HCT116 (cell line): ENCODE results near the gene C16orf90. TPM values are rescaled to one million over a fixed set of nuclear protein-coding genes. Genes with fewer than 3 reads are reported as not detected.

Experiments
- ATAC-seq: fragments of 200-7000 bp; cut with Tn5 transposase; 2 replicates; pipeline ENCODE4 v1.9.1; 2020; ENCODE audit warnings: mild to moderate bottlenecking, moderate library complexity
- BruUV-seq: library from RNA; stranded (reverse); fragments of 400-500 nt; replicated peaks from 2 replicates; lab custom pipeline; 2021; lab: Mats Ljungman, UMichigan
- CTCF ChIA-PET: fragments of 300-600 bp; sonication (Branson Sonifier 250); formaldehyde crosslinking; loops from one replicate; lab custom pipeline; 2021; ENCODE audit warnings: antibody characterized with exemption; lab: Charles Lee
- POLR2A ChIA-PET: fragments of 300-600, 350-600 bp; sonication (Branson Sonifier 250); formaldehyde crosslinking; loops from one replicate; lab custom pipeline; 2021; ENCODE audit warnings: antibody characterized with exemption; lab: Charles Lee
- RAD21 ChIA-PET, 2 experiments: fragments of 300-600 bp; sonication (Branson Sonifier 250); formaldehyde crosslinking; loops; one replicate each; lab custom pipeline; 2023; ENCODE audit warnings: low total read pairs in 2 of 2; ENCODE audit not compliant: uncharacterized antibody in 2 of 2, unreplicated experiment in 2 of 2, low non-redundant PET in 1 of 2; lab: Charles Lee
- DNase-seq: peaks from one replicate; pipeline ENCODE4 v3.0.0-alpha.2; 2010; ENCODE audit warnings: low read depth, low spot score
- H2AFZ ChIP-seq: fragments of 200-600 bp; shearing (Covaris generic), sonication (generic); 2 replicates; pipeline ENCODE4 v1.6.1; 2017; ENCODE audit warnings: low read depth, mixed run types, mixed read lengths, antibody characterized with exemption, low read length; ENCODE audit not compliant: poor library complexity, severe bottlenecking
- H3K27ac ChIP-seq: 2 replicates; pipeline ENCODE4 v1.5.1; 2012; ENCODE audit warnings: low read depth, low read length
- H3K27me3 ChIP-seq: fragments of 200-600 bp; sonication (generic); 2 replicates; pipeline ENCODE4 v1.6.1; 2016; ENCODE audit warnings: mixed run types, low read length, mixed read lengths; ENCODE audit not compliant: insufficient read depth
- H3K36me3 ChIP-seq, 2 experiments: fragments of 200-500 bp in 1 of 2; fragments of 200-600 bp in 1 of 2; sonication (Bioruptor generic) in 1 of 2; sonication (generic) in 1 of 2; 2 replicates each; pipeline versions ENCODE4 v1.5.1 to v1.6.1; 2014 to 2016; ENCODE audit warnings: low read length in 2 of 2, inconsistent platforms in 1 of 2, mixed read lengths in 1 of 2, mixed run types in 1 of 2; ENCODE audit not compliant: insufficient read depth in 2 of 2, control insufficient read depth in 1 of 2
- H3K4me1 ChIP-seq, 2 experiments: fragments of 200-600 bp in 1 of 2; sonication (generic) in 1 of 2; 2 replicates each; pipeline versions ENCODE4 v1.5.1 to v1.6.1; 2012 to 2017; ENCODE audit warnings: low read length in 2 of 2, inconsistent platforms in 1 of 2, mild to moderate bottlenecking in 1 of 2, mixed read lengths in 1 of 2, mixed run types in 1 of 2, moderate library complexity in 1 of 2; ENCODE audit not compliant: insufficient read depth in 2 of 2, control insufficient read depth in 1 of 2
- H3K4me2 ChIP-seq: fragments of 200-600 bp; sonication (generic); 2 replicates; pipeline ENCODE4 v1.6.1; 2017; ENCODE audit warnings: mixed run types, low read length, mixed read lengths
- H3K4me3 ChIP-seq, 2 experiments: fragments of 200-600 bp in 1 of 2; sonication (generic) in 1 of 2; replicated peaks in 1 of 2; 2 replicates each; pipeline ENCODE4 v1.5.1; 2011 to 2016; ENCODE audit warnings: low read length in 2 of 2, control low read depth in 1 of 2, low read depth in 1 of 2, mild to moderate bottlenecking in 1 of 2, mixed read lengths in 1 of 2, mixed run types in 1 of 2
- H3K79me2 ChIP-seq: fragments of 200-600 bp; sonication (generic); 2 replicates; pipeline ENCODE4 v1.6.1; 2017; ENCODE audit warnings: mild to moderate bottlenecking, mixed run types, low read length, moderate library complexity, mixed read lengths; ENCODE audit not compliant: insufficient read depth
- H3K9ac ChIP-seq: fragments of 200-600 bp; sonication (generic); 2 replicates; pipeline ENCODE4 v1.6.1; 2016; ENCODE audit warnings: low read length, mixed read lengths
- H3K9me2 ChIP-seq: fragments of 200-600 bp; sonication (generic), shearing (Covaris generic); 2 replicates; pipeline ENCODE4 v1.6.1; 2017; ENCODE audit warnings: mixed run types, mild to moderate bottlenecking, moderate library complexity; ENCODE audit not compliant: insufficient read depth
- H3K9me3 ChIP-seq, 2 experiments: fragments of 200-500 bp in 1 of 2; fragments of 200-600 bp in 1 of 2; sonication (Bioruptor generic) in 1 of 2; sonication (generic) in 1 of 2; 2 replicates each; pipeline ENCODE4 v1.6.1; 2014 to 2017; ENCODE audit warnings: low read length in 2 of 2, mixed read lengths in 2 of 2, inconsistent platforms in 1 of 2, low read depth in 1 of 2, mild to moderate bottlenecking in 1 of 2, mixed run types in 1 of 2, moderate library complexity in 1 of 2; ENCODE audit not compliant: control insufficient read depth in 1 of 2, insufficient read depth in 1 of 2
- H4K20me1 ChIP-seq: fragments of 200-600 bp; sonication (generic), shearing (Covaris generic); 2 replicates; pipeline ENCODE4 v1.6.1; 2017; ENCODE audit warnings: mixed run types, mild to moderate bottlenecking, moderate library complexity; ENCODE audit not compliant: insufficient read depth
- CBX3 ChIP-seq: IDR thresholded peaks from 2 replicates; pipeline ENCODE4 v1.6.1; 2012; ENCODE audit warnings: low read depth
- CEBPB ChIP-seq: IDR thresholded peaks from 2 replicates; pipeline ENCODE4 v1.6.1; 2012; ENCODE audit warnings: low read depth
- EGR1 ChIP-seq: IDR thresholded peaks from 2 replicates; pipeline ENCODE4 v1.6.1; 2012; ENCODE audit warnings: low read depth
- ELF1 ChIP-seq: IDR thresholded peaks from 2 replicates; pipeline ENCODE4 v1.6.1; 2012; ENCODE audit warnings: low read depth, borderline replicate concordance
- EZH2 ChIP-seq: fragments of 200-600 bp; sonication (generic); IDR thresholded peaks from 2 replicates; pipeline ENCODE4 v1.6.1; 2017; ENCODE audit warnings: antibody characterized with exemption, mixed run types
- EZH2phosphoT487 ChIP-seq: fragments of 200-600 bp; IDR thresholded peaks from 2 replicates; pipeline ENCODE4 v1.6.1; 2018; ENCODE audit warnings: antibody characterized with exemption, borderline replicate concordance
- FOSL1 ChIP-seq: IDR thresholded peaks from 2 replicates; pipeline ENCODE4 v1.6.1; 2012; ENCODE audit warnings: low read depth
- JUND ChIP-seq: IDR thresholded peaks from 2 replicates; pipeline ENCODE4 v1.6.1; 2012
- POLR2A ChIP-seq: IDR thresholded peaks from 2 replicates; pipeline ENCODE4 v1.7.0; 2011; ENCODE audit warnings: borderline replicate concordance; ENCODE audit not compliant: insufficient read depth, insufficient read length; ENCODE audit errors: extremely low read depth
- POLR2AphosphoS5 ChIP-seq: IDR thresholded peaks from 2 replicates; pipeline ENCODE4 v1.6.1; 2011; ENCODE audit warnings: mild to moderate bottlenecking, low read depth, low read length, moderate library complexity
- SRF ChIP-seq: IDR thresholded peaks from 2 replicates; pipeline ENCODE4 v1.6.1; 2012; ENCODE audit warnings: low read depth
- TCF7L2 ChIP-seq: IDR thresholded peaks from 2 replicates; pipeline ENCODE4 v1.7.0; 2011; ENCODE audit warnings: borderline replicate concordance, inconsistent platforms; ENCODE audit not compliant: insufficient read depth, insufficient read length; ENCODE audit errors: extremely low read depth
- YY1 ChIP-seq: IDR thresholded peaks from 2 replicates; pipeline ENCODE4 v1.6.1; 2011; ENCODE audit warnings: low read length, low read depth, moderate library complexity, mild to moderate bottlenecking; ENCODE audit not compliant: insufficient replicate concordance; ENCODE audit errors: extremely low read depth
- ZNF274 ChIP-seq: fragments of 200-500 bp; sonication (Bioruptor generic); IDR thresholded peaks from 2 replicates; pipeline ENCODE4 v1.6.1; 2014; ENCODE audit warnings: mild to moderate bottlenecking, low read depth, low read length, inconsistent platforms
- intact Hi-C: fragments of 100-400 bp; cut with micrococcal nuclease; formaldehyde crosslinking; loops from 2 replicates; pipeline ENCODE4 v1.10.0; 2022
- total RNA-seq: library from RNA; stranded (reverse); gene quantifications from one replicate; pipeline ENCODE4 v1.2.1, GENCODE V29; 2021; ENCODE audit not compliant: unreplicated experiment
- TF ChIP-seq, protein P1 (sequence below), 3 experiments: fragments of 200-600 bp in 1 of 3; sonication (generic) in 1 of 3; IDR thresholded peaks in 2 of 3; conservative IDR thresholded peaks in 1 of 3; 2 replicates each; pipeline ENCODE4 v1.5.1; 2012 to 2017; ENCODE audit warnings: low read depth in 2 of 3, low read length in 2 of 3, antibody characterized with exemption in 1 of 3, borderline replicate concordance in 1 of 3, control low read depth in 1 of 3, mild to moderate bottlenecking in 1 of 3, mixed read lengths in 1 of 3, mixed run types in 1 of 3, moderate library complexity in 1 of 3; ENCODE audit not compliant: insufficient read depth in 1 of 3
- TF ChIP-seq, protein P2 (sequence below): IDR thresholded peaks from 2 replicates; pipeline ENCODE4 v1.6.1; 2012; ENCODE audit warnings: low read depth
- TF ChIP-seq, protein P3 (sequence below): IDR thresholded peaks from 2 replicates; pipeline ENCODE4 v1.6.1; 2012

Gene C16orf90
- total RNA-seq, 1 experiment from 2014 or later: not detected

DNA sequence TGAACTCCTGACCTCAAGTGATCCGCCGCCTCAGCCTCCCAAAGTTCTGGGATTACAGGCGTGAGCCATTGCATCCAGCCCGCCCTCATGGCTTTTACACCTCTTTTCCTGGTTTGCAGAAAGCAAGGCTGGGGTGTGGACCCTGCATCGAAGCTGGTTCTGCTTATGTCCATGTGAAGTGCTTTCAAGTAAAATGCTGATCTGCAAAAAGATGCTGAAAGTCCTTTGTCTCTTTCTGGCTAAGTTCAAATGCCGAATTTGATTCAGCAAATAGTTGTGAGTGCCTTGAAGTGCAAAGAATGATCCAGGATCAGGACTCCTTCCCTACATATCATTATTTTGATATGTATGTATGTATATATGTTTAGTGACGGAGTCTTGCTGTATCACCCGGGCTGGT is 34.7 kb downstream of the C16orf90 start:
- Histone ChIP-seq H3K36me3 (peaks cover 0 to under 1% of the 10 kb centered on the region in 2 experiments; a peak in 1 of 4 replicates), H3K9ac (no peak overlapping the region), H4K20me1 (no peaks in the 10 kb centered on the region), H3K9me3 (no peaks in the 10 kb centered on the region), H3K4me1 (peaks cover 21 to 29% of the 10 kb centered on the region in 2 experiments), H3K27ac (no peak overlapping the region), H3K4me2 (no peak overlapping the region), H3K4me3 (no peak overlapping the region), H3K27me3 (no peaks in the 10 kb centered on the region), H3K9me2 (no peaks in the 10 kb centered on the region), H2AFZ (no peak overlapping the region), H3K79me2 (peaks cover 74% of the 10 kb centered on the region)
- TF ChIP-seq CEBPB (no peak), POLR2A (no peak), FOSL1 (no peak), EZH2phosphoT487 (no peak), TCF7L2 (no peak), EZH2 (no peak), YY1 (no peak), CBX3 (no peak), ZNF274 (no peak), ELF1 (no peak), EGR1 (no peak), POLR2AphosphoS5 (no peak), SRF (no peak), JUND (no peak)
- TF ChIP-seq, protein P1, sequence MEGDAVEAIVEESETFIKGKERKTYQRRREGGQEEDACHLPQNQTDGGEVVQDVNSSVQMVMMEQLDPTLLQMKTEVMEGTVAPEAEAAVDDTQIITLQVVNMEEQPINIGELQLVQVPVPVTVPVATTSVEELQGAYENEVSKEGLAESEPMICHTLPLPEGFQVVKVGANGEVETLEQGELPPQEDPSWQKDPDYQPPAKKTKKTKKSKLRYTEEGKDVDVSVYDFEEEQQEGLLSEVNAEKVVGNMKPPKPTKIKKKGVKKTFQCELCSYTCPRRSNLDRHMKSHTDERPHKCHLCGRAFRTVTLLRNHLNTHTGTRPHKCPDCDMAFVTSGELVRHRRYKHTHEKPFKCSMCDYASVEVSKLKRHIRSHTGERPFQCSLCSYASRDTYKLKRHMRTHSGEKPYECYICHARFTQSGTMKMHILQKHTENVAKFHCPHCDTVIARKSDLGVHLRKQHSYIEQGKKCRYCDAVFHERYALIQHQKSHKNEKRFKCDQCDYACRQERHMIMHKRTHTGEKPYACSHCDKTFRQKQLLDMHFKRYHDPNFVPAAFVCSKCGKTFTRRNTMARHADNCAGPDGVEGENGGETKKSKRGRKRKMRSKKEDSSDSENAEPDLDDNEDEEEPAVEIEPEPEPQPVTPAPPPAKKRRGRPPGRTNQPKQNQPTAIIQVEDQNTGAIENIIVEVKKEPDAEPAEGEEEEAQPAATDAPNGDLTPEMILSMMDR (IDR thresholded peaks at IDR 0.05 in 2 of 3, conservative IDR thresholded peaks at IDR 0.05 in 1 of 3; ENCODE audit: borderline replicate concordance in 1 of 3, insufficient read depth in 1 of 3, low read depth in 2 of 3, low read length in 2 of 3): no peak
- TF ChIP-seq, protein P2, sequence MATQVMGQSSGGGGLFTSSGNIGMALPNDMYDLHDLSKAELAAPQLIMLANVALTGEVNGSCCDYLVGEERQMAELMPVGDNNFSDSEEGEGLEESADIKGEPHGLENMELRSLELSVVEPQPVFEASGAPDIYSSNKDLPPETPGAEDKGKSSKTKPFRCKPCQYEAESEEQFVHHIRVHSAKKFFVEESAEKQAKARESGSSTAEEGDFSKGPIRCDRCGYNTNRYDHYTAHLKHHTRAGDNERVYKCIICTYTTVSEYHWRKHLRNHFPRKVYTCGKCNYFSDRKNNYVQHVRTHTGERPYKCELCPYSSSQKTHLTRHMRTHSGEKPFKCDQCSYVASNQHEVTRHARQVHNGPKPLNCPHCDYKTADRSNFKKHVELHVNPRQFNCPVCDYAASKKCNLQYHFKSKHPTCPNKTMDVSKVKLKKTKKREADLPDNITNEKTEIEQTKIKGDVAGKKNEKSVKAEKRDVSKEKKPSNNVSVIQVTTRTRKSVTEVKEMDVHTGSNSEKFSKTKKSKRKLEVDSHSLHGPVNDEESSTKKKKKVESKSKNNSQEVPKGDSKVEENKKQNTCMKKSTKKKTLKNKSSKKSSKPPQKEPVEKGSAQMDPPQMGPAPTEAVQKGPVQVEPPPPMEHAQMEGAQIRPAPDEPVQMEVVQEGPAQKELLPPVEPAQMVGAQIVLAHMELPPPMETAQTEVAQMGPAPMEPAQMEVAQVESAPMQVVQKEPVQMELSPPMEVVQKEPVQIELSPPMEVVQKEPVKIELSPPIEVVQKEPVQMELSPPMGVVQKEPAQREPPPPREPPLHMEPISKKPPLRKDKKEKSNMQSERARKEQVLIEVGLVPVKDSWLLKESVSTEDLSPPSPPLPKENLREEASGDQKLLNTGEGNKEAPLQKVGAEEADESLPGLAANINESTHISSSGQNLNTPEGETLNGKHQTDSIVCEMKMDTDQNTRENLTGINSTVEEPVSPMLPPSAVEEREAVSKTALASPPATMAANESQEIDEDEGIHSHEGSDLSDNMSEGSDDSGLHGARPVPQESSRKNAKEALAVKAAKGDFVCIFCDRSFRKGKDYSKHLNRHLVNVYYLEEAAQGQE: no peak
- TF ChIP-seq, protein P3, sequence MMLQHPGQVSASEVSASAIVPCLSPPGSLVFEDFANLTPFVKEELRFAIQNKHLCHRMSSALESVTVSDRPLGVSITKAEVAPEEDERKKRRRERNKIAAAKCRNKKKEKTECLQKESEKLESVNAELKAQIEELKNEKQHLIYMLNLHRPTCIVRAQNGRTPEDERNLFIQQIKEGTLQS: no peak
- no TSS peak for BruUV-seq
- ChIA-PET RAD21 (no interaction called here), POLR2A (no interaction called here), CTCF (no interaction called here)
- DNase-seq: no peak
- intact Hi-C loops: no loop called here
- ATAC-seq: no peak
